ENCODE measurements around the gene NPIPB4.
"Not testable (repeated sequence)": the region's sequence is repeated elsewhere in the genome, so short reads cannot be mapped to it uniquely, and the experiment has no call there.

The NPIPB4 gene

DNA sequence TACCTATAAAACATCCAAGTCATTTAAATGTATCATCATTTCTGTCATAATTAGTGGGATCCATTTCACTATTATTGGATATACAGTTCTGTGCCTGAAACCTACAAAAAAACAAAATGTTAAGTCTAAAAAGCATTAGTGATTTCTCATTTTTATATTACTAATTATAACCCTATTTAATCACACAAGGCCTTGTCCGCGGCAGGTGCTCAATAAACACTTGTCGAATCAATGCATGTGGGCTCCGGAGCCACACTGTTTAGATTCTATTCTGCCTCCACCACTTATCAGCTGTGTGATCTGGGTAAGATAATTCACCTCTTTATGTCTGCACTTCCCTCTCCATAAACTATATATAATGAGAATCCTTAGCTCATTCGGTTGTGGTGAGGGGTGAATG lies at the start of gene NPIPB4:
TSS of gene NPIPB4 (minus strand) at position 101 of the 400 bp plus-strand sequence. CDS start 378 bp downstream, outside the sequence.
- not testable (repeated sequence) for DNase-seq

DNA sequence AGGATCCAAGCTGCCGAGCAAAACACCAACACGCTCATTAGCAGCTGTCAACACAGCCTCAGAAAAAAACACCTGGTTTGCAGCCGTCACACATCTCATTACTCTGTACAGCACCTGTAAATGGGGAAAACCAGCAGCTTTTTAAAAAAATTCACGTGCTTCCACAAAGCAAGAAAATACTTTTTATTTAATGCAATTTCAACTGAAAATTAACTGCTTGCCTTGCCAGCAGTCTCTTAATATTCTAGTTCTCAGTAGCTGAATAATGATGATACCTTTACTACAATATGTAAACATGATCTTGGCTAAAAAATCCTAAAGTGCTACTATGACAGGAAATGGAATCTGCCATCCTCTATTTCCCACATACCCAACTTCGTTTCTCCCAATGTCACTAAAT lies 41.4 kb upstream of the NPIPB4 start:
- DNase-seq: not testable (repeated sequence)

DNA sequence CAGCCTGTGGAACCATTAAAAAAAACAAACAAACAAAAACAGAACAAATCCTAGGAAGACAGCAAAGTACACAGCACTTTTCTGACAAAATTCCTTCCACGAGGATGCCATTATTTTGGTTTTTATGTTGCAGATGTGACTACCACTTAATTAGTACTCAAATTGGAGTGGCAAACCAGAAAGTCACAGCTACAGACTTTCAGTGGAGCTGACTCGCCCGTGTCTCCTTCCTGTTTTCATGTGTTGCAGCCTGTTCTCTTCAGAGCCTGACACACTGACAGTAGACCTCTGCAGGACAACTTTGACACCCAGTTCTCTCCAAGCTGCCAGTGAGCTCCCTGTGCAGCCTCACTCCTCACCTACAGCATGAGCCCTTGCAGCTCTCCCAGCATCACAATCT lies 24.4 kb upstream of the NPIPB4 start:
- not testable (repeated sequence) for DNase-seq

DNA sequence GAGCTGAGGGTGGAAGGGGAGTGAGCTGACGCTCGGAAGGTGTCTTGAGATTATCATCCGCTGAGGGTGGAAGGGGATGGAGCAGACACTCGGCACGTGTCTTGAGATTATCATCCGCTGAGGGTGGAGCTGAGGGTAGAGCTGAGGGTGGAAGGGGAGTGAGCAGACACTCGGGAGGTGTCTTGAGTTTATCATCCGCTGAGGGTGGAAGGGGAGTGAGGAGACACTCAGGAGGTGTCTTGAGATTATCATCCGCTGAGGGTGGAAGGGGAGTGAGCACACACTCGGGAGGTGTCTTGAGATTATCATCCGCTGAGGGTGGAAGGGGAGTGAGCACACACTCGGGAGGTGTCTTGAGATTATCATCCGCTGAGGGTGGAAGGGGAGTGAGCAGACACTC lies 20.4 kb downstream of the NPIPB4 start:
- not testable (repeated sequence) for DNase-seq

DNA sequence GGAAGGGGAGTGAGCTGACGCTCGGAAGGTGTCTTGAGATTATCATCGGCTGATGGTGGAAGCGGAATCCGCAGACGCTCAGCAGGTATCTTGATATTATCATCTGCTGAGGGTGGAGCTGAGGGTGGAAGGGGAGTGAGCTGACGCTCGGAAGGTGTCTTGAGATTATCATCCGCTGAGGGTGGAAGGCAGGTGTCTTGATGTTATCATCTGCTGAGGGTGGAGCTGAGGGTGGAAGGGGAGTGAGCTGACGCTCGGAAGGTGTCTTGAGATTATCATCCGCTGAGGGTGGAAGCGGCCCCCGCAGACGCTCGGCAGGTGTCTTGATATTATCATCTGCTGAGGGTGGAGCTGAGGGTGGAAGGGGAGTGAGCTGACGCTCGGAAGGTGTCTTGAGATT lies 21.2 kb downstream of the NPIPB4 start:
- DNase-seq: not testable (repeated sequence)

DNA sequence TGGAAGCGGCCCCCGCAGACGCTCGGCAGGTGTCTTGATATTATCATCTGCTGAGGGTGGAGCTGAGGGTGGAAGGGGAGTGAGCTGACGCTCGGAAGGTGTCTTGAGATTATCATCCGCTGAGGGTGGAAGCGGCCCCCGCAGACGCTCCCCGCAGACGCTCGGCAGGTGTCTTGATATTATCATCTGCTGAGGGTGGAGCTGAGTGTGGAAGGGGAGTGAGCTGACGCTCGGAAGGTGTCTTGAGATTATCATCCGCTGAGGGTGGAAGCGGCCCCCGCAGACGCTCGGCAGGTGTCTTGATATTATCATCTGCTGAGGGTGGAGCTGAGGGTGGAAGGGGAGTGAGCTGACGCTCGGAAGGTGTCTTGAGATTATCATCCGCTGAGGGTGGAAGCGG lies 21.8 kb downstream of the NPIPB4 start:
- not testable (repeated sequence) for DNase-seq

DNA sequence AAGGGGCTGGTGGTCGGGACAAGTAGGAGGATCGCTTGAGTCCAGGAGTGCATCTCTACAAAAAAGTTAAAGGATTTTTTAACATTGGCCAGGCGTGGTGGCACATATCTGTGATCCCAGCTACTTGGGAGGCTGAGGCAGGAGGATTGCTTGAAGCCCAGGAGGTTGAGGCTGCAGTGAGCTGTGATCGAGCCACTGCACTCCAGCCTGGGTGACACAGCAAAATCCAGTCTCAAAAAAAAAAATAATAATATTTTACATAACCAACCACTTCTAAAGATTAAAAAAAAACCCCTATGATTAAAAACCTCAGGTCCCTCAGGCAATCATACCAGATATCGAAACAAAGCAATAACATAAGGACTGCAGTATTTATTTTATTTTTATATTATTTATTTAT lies 23.3 kb downstream of the NPIPB4 start:
- not testable (repeated sequence) for DNase-seq

DNA sequence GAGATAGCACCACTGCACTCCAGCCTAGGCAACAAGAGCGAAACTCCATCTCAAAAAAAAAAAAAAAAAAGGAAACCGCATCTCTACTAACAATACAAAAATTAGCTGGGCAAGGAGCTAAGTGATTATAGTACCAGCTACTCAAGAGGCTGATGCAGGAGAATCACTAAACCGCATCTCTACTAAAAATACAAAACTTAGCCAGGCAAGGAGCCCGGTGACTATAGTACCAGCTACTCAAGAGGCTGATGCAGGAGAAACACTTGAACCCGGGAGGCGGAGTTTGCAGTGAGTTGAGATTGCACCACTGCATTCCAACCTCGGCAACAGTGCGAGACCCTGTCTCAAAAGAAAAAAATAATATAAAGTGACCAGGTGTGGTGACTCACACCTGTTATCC lies 27.6 kb downstream of the NPIPB4 start:
- DNase-seq: not testable (repeated sequence)

DNA sequence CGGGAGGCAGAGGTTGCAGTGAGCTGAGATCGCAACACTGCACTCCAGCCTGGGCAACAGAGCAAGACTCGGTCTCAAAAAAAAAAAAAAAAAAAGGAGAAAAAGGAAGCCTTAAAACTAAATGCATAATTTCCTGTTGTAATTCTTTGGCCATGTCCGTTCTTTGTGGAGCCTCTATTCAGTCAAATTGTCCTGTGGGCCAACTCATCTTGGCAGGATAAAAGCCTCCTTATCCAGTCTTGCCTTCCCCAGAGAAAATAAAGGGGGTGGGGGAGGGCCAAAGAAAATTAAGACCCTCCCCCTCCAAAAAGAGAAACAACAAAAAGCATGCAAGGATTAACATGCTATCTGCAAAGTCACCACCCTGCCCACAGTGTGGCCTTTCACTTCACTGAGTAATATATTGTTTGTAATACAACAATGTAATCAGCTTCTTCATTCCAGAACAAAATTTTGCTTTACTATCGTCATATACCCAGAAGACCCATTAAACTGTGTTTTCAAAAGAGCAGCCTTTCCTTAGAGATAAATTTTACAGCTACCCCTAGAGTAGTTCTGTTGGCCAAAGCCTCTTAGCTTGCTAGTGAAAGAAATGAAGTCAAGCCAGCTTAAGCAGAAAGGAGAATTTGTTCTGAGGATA lies 31.4 kb downstream of the NPIPB4 start:
- not testable (repeated sequence) for DNase-seq

DNA sequence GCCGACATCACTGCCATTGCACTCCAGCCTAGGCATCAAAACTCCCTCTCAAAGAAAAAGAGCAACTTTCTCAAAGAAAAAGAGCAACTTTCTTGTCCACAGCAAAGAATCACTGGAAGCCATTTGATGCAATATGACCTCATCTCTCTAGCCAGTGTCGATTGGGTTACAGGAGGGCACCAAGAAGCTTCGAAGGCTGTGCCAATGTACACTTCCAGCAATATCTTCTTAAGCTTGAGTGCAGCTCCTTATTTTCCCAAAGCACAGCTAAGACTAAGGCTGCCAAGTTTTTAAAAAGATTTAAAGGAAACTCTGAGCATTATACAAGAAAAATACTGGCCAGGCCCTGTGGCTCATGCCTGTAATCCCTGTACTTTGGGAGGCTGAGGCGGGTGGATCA lies 32.0 kb downstream of the NPIPB4 start:
- not testable (repeated sequence) for DNase-seq

DNA sequence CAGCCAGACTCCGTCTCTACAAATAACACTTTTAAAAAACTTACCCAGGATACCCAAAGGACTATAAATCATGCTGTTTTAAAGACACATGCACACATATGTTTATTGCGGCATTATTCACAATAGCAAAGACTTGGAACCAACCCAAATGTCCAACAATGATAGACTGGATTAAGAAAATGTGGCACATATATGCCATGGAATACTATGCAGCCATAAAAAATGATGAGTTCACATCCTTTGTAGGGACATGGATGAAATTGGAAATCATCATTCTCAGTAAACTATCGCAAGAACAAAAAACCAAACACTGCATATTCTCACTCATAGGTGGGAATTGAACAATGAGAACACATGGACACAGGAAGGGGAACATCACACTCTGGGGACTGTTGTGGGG lies 34.3 kb downstream of the NPIPB4 start:
- DNase-seq: not testable (repeated sequence)

DNA sequence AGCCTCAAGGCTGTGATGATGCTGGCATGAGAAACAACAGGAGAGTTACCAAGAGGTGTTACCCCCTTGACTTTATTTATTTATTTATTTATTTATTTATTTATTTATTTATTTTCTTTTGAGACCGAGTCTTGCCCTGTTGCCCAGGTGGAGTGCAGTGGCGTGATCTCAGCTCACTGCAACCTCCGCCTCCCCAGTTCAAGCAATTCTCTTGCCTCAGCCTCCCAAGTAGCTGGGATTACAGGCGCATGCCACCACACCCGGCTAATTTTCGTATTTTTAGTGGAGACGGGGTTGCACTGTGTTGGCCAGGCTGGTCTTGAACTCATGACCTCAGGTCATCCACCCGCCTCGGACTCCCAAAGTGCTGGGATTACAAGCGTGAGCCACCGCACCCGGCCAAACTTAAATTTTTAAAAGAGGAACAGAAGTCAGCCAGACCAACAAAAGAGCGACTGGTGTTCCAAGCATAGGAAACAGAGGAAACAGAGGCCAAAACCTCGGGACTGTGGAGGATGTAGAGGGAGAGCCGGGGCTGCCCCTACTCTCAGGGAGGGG lies 36.6 kb downstream of the NPIPB4 start:
- not testable (repeated sequence) for DNase-seq

DNA sequence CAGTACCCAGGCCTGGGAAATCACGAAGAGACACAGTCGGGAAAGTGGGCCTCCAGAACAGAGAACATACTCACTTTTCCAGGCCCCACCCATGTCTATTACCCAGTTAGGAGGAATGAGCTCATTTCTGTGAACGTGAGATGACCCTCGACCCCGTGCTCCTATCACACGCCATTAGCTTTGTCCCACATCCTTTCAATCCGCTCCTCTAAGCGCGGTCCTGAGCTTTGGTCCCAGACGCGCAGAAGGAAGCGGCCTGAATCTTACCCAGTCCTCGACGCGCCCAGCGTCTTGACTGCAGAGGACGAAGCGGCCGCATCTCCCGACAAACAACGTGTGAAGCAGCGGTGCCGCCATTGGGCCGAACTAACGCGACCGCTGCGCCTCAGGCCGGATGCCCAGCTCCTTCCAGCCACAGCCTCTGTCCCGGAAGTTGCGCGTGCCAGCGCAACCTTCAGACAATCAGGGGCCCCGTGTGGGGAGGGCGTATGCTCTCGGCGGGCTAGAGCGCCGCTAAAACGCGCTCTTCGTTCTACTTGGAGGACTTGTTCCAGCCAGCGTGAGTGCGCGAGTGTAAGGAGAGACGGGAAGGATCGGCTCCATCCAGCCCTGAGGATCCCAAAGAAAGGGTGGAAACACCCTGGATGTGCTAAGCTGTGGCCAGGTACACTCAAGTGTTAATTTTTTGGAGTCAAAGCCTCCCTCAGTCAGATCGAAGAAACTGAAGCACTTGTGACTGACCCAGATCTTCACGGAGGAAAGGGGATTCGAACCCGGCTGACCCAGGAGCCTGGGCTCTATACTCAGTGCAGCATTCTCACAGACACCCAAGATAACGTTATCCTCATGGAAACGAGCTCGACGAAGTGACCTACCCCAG lies 37.3 kb downstream of the NPIPB4 start:
- peak; percentile 17 for DNase-seq

DNA sequence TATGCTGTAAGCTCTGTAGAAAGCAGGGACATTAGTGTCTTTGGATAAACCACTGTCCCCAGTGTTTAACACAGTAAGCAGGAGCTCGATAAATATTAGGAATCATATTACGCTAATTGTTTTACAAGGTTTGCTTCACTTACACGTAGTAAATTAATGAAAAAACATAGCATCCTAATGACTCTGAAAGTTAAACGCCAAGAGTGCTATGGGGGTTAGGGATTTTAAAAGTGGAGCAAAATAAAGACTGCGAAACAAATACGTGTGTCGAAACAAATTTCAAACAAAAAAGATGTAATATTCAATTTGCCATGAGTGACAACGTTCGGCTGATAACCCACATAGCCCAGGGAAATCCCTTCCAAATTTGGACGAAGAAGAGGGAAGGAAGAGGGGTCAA lies 37.9 kb downstream of the NPIPB4 start:
- DNase-seq: not testable (repeated sequence)

DNA sequence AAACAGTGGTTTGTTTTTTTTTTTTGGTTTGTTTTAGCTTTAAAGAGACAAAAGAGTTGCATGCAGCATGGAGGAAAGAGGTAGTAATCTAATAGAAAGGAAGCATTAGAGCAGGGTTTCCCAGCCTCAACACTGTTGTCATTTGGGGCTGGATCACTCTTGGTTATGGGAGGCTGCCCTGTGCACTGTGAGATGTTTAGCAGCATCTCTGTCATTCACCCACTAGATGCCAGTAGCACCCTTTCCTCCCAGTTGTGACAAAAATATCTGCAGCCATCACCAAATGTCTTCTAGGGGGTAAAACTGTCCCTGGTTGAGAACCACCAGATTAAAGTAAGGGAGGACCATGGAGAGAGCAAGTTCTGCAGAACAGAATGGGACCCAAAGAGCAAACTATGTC lies 40.5 kb downstream of the NPIPB4 start:
- not testable (repeated sequence) for DNase-seq

DNA sequence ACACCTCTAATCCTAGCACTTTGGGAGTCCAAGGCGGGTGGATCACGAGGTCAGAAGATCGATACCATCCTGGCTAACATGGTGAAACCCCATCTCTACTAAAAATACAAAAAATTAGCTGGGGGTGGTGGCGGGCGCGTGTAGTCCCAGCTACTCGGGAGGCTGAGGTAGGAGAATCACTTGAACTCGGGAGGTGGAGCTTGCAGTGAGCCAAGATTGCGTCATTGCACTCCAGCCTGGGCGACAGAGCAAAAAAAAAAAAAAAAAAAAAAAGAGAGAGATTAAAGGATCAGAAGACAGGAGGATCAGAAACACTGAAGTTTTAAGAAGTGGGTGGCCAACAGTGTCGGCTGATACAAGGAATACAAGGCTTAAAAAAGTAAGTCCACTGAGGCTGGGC lies 41.9 kb downstream of the NPIPB4 start:
- not testable (repeated sequence) for DNase-seq

DNA sequence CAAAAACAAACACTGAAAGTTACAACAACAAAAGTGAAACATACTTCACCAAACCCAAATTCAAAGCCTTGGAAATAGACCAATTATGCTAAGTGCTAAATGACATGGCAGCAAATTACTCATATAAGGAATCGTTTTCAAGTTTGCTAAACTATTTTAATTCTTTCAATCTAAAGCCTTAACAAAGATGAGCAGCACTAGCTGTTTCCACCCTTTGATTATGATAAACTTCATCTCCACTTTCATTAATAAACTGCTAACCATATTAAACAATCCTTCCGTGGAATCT lies 55.2 kb downstream of the NPIPB4 start:
- DNase-seq: not testable (repeated sequence)

DNA sequence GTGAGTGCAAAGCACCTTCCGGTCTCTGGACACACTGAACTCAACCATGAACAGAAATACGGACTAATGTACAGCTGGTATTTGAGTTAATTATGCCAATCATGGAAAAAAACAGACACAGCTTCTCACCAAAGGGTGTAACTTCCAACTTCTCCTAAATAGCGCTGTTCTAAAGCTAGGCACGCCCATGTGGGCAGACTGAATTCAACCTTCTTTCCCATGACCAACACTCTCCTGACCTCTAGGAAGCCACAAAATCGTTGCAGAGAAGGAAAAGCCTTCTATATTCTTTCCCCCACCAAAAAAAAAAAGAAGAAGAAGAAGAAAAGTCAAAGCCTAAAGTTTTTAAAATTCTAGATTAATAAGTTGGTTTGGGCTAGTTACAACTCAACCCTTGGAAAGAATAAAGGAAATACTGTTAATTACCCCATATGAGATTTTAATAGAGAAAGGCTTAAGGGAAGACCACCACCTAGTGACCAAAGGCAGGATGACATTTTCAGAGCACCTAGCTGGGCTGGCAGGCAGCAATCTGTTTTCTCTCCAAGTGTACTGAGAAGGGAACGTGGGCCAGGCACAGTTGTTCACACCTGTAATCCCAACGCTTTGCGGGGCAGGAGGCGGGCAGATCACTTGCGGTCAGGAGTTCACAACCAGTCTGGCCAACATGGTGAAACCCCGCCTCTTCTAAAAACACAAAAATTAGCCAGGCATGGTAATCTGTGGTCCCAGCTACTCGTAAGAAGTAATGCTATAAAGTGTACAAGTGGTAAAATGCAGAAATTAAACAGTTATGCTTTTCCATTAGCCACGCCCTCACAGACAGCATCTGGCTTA lies 55.8 kb downstream of the NPIPB4 start:
- DNase-seq: not testable (repeated sequence)

DNA sequence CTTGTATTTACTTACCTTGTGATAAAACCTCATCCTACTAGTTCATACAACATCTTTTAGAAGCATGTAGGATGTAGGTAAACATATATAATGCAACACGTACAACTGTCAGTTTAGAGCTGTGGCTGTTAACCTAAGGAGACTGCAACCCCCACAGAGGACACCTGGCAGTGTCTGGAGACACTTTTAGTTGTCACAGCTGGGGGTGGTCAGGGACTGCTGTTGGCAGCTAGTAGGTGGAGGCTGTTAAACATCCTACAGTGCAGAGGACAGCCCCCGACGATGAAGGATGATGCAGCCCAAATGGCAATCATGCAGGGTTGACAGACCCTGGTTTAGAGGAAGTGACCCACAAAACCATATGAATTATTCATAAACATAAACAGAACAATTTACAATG lies 59.0 kb downstream of the NPIPB4 start:
- DNase-seq: not testable (repeated sequence)

DNA sequence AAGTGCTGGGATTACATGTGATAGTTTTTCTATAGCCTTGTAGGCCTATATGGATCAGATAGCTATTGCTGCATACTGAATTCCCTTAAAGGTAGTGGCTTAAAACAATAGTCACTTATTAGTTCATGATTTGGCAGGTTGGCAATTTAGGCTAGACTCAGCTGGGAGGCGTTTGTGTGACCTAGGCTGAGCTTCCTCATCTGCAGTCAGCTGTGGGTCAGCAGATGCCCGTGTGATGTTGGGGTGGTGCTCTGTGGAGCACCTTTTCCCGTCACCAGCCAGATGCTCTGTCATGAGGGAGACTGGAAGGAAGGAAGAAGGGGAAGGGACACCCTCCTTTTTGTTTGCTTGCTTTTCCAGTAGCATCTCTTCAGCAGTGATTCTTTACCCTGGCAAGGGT lies 64.2 kb downstream of the NPIPB4 start:
- not testable (repeated sequence) for DNase-seq

DNA sequence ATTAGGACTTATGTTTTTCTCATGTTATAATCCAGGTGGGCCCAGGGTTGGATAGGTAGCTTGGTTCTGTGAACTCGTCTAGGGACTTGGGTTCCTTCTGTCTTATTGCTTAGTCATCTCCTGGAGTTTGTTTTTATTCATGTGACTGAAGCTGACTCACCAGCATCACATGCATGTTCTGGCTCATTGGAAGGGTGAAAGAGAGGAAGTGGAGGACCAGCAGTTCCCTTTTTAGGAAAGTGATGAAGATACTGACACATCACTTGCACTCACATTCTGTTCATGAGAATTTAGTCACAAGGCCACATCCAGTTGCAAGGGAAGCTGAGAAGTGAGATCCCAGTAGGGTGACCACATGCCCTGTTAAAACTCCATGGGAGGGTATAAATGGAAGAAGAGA lies 67.0 kb downstream of the NPIPB4 start:
- DNase-seq: not testable (repeated sequence)

Measured in 8988T (cell line).